Skin of body (tissue), 2 donors: Measurements from ENCODE around the gene C1QTNF9. TPM values are rescaled to one million over a fixed set of nuclear protein-coding genes. Genes with fewer than 3 reads are reported as not detected.
"Not testable (repeated sequence)": the region's sequence is repeated elsewhere in the genome, so short reads cannot be mapped to it uniquely, and the experiment has no call there.

Experiments
- DNase-seq: peaks from one replicate; lab custom pipeline; 2025; lab: John Stamatoyannopoulos, UW
- total RNA-seq: library from RNA; depleted of rRNA; stranded (reverse); fragments of >200 nt; gene quantifications from one replicate; pipeline ENCODE4 v1.2.3, GENCODE V29; 2014

Gene C1QTNF9
- total RNA-seq, result 2.1 TPM

DNA sequence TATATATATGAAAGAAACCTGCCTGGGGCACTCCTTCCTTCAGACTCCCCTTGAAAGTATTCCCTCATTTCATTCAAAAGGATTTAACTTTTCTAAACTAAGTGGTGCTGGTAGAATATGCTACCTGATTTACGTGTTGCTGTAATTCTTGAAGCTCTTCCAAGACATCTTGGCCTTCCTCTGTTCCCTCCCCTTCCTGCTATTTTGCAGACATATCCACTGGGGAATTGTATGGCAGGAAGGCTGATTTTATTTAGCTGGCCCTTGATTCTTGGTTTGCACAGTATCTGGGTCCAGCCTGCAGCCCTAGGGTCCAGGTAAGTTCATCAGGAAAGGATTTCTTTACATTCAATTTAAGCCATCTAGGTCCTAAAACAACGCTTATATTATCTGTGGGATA is at the start of gene C1QTNF9:
TSS of gene C1QTNF9 (plus strand) at position 281 of the 400 bp plus-strand sequence. CDS start 6,424 bp downstream, outside the sequence.
- not testable (repeated sequence) for DNase-seq

DNA sequence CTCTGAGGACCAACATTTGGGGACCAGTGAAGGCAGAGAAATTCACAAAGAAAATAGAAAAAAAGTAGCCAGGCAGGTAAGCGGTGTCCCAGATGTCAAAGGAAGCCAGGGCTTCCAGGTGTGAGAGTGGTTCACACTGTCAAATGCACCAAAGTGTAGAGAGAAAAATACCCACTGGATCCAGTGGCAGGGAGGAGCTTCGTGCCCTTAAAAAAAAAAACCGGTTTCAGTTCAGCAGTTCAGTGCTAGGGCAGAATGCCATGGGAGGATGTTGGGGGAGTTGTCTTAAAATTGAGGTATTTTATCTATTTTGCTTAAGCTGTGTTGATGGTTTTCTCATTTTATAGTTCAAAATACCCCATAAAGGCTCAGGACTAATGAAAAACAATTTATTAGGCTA is 47.8 kb upstream of the C1QTNF9 start:
- DNase-seq, result no peak

DNA sequence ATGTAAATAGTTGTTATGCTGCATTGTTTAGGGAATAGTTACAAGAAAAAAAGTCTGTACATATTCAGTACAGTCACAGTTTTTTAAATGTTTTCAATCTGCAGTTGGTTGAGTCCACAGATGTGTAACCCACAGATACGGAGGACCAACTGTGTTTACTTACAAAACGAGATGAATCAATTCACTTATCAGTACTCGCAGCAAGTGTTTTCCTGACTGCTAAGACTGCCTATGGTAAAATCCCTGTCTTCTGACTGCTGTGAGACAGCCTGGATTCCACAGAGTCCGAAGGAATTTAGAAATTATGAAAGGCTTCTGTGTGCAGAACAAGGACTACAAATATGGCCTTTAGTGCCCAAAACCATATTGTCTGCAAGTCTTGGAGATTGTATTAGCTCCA is 45.7 kb upstream of the C1QTNF9 start:
- no peak for DNase-seq

DNA sequence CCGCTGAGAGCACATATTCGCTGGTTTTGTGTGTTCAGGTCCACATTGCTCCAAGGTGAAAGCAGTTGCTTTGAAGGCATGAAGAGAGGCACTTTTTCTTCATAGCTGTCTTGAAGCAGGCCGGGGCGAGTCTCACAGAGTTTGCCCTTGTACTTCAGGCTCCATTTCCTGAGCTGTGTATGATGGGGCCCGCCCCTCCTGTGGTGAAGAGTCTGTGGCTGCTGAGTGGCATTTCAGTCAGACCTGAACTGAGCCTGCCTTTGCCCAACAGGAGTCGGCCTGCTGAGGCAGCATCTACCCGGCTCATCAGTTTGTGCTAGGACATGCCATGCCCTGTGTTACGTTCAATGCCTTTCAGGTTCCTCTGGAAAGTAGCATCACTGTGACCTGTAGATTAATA is 44.4 kb upstream of the C1QTNF9 start:
- DNase-seq, result no peak

- DNase-seq, result no peak
Observed at GRCh38 chr13:24265453-24265852, 43.9 kb upstream of the C1QTNF9 start.

- no peak for DNase-seq
Observed at GRCh38 chr13:24267274-24267673, 42.1 kb upstream of the C1QTNF9 start.

- no peak for DNase-seq
Observed at GRCh38 chr13:24267801-24268200, 41.6 kb upstream of the C1QTNF9 start.

- DNase-seq, result no peak
Observed at GRCh38 chr13:24269821-24270220, 39.6 kb upstream of the C1QTNF9 start.

DNA sequence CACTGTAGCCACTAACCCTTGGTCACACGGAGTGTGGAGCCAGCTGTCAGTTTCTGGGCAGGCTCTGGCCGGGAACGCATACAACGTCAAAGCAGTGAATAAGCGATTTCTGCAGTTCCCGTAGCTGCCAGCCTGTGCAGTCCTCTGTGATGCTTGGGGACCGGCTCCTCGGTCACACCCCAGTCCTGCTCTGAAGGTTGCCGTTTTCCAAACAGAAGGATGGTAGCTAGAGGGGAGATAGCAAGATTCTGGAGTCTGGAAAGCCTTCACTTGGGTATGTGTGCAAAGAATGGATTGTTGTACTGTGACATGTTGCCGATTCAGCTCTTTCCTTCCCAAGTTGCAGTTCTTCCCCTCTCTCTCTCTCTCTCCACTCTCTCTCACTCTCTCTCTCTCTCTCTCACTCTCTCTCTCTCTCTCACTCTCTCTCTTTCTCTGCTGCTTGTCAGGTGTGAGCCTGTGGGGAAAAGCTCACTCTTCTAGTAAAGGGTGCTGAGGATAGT is 38.7 kb upstream of the C1QTNF9 start:
- peak; percentile 36 for DNase-seq

DNA sequence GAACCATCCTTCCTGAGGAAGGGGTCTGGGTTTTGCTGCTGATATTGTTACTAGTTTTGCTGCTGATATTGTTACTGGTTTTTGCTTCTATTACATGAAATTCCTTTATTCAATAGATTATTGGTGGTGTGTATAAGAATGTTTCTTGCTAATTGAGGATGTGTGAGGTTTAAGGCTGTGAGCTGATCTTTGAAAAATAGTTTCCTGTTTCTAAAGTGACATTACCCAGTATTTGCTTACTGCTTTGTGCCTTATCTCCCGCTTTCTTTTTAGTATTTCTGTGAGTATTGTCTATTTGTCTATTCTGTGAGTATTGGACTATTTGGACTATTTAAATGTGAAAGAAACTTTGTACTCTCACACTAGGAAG is 38.2 kb upstream of the C1QTNF9 start:
- peak; percentile 36 for DNase-seq

- peak; percentile 28 for DNase-seq
Observed at GRCh38 chr13:24271601-24272451, 37.6 kb upstream of the C1QTNF9 start.

GRCh38 chr13:24272452-24273161 is 36.8 kb upstream of the C1QTNF9 start:
- no peak for DNase-seq

DNA sequence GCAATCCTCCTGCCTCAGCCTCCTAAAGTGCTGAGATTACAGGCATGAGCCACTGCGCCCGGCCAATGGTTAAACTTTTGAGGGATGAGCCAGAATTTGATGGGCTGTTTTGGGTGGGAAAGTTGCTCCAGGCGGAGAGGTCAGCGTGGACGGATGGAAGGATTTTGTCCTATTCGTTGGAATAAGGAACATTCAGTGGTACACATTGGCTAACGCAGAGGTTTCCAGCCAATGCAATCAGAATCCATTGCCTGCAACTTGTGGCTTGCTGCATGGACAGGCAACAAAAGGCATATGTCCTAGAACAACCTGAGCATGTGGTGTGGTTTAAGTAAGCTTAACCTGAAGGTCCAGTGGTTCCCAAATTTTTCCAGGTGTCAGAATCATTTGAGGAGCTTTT is 35.5 kb upstream of the C1QTNF9 start:
- no peak for DNase-seq

DNA sequence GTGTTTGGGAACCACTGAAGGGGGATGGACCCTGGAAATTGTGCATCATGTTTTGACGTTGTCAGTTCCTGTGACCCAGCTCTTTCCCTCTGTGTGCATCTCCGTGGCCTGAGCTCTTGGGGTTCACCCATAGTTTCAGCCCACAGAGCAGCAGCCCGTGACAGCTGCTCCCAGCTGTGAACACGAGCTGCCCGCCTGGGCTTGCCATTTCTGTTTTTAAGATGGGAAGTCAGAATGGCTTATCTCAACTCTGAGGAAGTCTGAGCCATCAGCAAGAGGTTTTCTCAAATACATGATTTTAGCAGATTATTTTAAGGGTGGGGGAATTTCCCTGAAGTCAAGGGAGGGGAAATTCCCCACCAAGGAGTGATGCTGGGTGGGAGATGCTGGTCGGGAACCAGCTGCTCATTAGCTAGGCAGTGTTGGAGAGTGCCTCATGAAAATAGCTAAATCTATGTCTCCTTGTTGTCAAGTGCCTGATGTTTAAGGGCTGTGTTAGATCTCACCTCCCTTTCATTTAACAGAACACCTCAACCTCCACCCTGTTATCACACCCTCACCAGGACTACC is 34.8 kb upstream of the C1QTNF9 start:
- DNase-seq, result no peak

GRCh38 chr13:24275041-24275440 is 34.3 kb upstream of the C1QTNF9 start:
- no peak for DNase-seq

DNA sequence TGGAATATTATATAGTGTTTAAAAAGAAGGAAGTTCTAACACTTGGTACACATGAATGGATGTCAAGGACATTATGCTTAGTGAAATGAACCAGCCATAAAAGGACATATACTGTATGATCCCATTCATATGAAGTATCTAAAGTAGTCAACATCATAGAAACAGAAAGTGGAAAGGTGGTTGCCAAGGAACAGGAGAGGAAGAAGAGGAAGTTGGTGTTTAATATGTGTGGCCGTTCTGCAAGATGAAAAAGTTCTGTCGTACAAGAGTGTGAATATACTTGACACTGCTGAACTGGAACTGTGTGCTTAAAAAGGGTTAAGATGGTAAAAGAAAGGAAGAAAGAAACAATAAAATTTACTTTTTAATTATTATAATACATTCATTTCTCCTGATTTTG is 33.1 kb upstream of the C1QTNF9 start:
- DNase-seq, result no peak

DNA sequence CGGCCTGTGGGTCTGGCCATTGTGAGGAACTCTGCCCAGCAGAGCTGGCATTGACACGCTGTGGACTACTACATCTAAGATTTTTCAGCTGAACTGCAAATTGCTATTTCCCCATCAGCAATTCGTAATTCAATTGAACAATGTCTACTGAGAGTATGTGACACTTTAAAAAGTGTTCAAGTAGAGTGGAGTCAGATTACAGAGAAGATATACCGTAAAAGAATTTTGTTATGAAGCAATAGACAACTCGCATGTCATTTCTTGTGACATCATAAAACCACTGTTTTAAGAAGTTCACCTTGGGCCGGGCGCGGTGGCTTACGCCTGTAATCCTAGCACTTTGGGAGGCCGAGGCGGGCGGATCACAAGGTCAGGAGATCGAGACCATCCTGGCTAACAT is 32.5 kb upstream of the C1QTNF9 start:
- no peak for DNase-seq

- no peak for DNase-seq
Observed at GRCh38 chr13:24277761-24278160, 31.6 kb upstream of the C1QTNF9 start.

DNA sequence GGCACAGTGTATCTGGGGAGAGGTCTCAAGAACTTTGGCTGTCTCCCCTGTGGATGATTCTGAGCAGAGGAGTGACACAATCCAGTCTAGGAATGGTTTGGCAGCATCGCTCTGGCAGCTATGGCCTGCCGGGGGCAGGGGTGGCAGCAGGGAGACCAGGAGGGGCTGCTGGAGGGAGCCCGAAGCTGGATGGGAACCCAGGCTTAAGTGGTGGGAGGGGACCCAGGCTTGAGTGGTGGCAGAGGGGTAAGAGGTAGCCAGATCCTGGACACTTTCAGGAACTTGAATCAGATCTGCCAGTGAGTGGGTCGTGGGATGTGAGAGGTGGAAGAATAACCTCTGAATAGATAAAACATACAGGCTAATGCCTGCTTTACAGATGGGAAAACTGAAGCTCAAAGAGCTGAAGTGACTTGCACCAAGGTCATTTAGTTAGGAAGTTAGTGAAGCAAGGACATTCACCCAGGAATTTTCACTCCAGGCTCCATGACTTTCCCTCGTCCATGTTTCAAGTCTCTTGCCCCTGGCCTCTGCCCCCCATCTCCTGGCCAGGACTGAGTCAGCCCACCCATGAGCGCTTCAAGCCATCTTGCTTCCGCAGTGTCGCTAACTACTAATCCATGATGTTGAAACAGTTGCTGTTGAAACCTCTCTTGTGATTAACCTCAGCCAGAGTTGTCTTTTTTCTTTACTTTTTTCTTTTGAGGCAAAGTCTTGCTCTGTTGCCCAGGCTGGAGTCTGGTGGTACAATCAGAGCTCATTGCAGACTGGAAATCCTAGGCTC is 29.9 kb upstream of the C1QTNF9 start:
- no peak for DNase-seq

DNA sequence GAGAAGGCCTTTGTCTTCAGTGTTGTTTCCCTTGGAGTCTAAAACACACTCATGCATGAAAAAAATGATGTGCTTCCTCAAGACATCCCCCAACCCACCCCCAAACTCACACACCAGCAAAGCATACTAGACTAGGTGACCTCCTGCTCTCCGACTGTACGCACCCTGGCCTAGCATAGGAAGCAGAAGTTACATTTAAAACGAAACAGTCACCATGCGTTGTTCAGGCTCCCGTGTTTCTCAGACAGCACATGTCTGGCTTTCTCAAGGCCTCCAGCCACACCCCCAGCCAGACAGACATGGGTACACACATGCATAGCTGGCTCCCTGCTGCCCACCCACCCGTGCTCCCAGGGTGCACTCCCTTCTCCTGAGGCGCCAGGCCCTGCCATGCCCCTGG is 28.7 kb upstream of the C1QTNF9 start:
- DNase-seq, result no peak

DNA sequence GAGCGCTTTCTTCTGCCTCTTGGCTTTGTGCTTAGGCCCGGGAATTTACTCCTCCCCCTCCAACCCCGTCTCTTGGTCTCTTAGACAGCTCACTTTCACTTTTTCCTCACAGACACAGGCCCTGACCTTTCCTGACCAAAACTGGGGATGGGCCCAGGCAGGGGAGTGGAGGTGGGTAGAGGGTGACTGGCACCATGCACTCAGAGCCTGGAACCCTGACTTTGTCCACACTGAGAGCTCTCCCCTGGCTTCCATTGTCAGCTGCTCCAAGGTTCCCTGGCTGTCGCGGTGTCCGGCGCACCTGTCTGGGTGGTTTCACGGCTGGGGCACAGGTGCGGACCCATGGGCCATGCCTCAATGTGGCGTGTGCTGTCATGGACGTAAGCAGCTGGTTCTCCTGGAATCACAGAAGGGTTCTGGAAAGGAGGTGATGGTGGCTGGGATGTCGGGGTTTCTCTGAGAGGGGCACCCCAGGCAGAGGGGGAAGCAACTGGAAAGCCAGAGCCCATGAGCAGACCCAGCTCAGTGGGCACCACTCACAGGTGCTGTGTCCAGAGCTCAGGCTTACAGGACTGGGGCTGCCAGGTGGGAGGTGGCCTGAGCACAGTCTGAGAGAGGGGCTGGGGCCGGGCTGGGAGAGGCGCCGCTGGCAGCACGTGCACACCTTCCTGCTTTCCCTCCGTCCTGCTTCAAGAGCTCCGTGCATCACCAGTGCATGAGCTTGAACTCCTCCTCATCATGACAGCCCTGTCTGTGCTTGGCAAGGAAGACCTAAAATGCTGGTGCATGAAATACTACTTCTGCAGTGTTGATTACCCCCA is 28.0 kb upstream of the C1QTNF9 start:
- DNase-seq, result no peak
